Gastroesophageal sphincter (tissue), 4 donors: ENCODE data around the gene NOXO1. TPM values are rescaled to one million over a fixed set of nuclear protein-coding genes. Genes with fewer than 3 reads are reported as not detected.

ENCODE experiments used
- ATAC-seq: fragments of 150-250 bp; one replicate; pipeline ENCODE4 v1.9.1; 2016; ENCODE audit warnings: mild to moderate bottlenecking, moderate library complexity
- H3K27ac ChIP-seq, 4 donors: fragments of 200-600 bp; sonication (generic) in 3 of 4; 1 replicate in 3 of 4; 2 replicates in 1 of 4; pipeline ENCODE4 v1.5.1; 2016 to 2019
- H3K27me3 ChIP-seq: fragments of 200-600 bp; sonication (generic); one replicate; pipeline ENCODE4 v1.5.1; 2019
- H3K36me3 ChIP-seq, 2 donors: fragments of 200-600 bp; sonication (generic); one replicate each; pipeline ENCODE4 v1.5.1; 2019; ENCODE audit warnings: control low read depth in 1 of 2
- H3K4me1 ChIP-seq, 3 donors: fragments of 200-600 bp; sonication (generic); 1 replicate in 2 of 3; 2 replicates in 1 of 3; pipeline ENCODE4 v1.5.1; 2016 to 2019; ENCODE audit warnings: control low read depth in 2 of 3
- H3K4me3 ChIP-seq, 2 donors: fragments of 200-600 bp; sonication (generic); one replicate each; pipeline ENCODE4 v1.5.1; 2019; ENCODE audit warnings: mild to moderate bottlenecking in 1 of 2, moderate library complexity in 1 of 2
- H3K9me3 ChIP-seq, 3 donors: fragments of 200-600 bp; sonication (generic); one replicate each; pipeline ENCODE4 v1.5.1; 2017 to 2019; ENCODE audit warnings: control low read depth in 2 of 3
- EP300 ChIP-seq: sonication (generic); formaldehyde crosslinking; IDR thresholded peaks from one replicate; pipeline ENCODE4 v1.6.1; 2017; ENCODE audit warnings: antibody characterized with exemption, mild to moderate bottlenecking
- POLR2A ChIP-seq, 2 donors: fragments of 450-650 bp; IDR thresholded peaks; one replicate each; pipeline ENCODE4 v1.6.1; 2017; ENCODE audit warnings: antibody characterized with exemption in 2 of 2, mild to moderate bottlenecking in 2 of 2, moderate library complexity in 1 of 2
- POLR2AphosphoS5 ChIP-seq: sonication (generic); formaldehyde crosslinking; IDR thresholded peaks from one replicate; pipeline ENCODE4 v1.6.1; 2017; ENCODE audit warnings: antibody characterized with exemption
- whole genome bisulfite sequencing, 2 donors: methylation state at CpG; one replicate each; pipeline ENCODE4 v1.1.5; 2018; ENCODE audit warnings: low coverage in 1 of 2; 5-methylcytosine and 5-hydroxymethylcytosine counted together
- total RNA-seq, 4 donors: library from RNA; depleted of rRNA; stranded (reverse); fragments of >200 nt; gene quantifications; one replicate each; pipeline ENCODE4 v1.1.0, GENCODE V29; 2016
- TF ChIP-seq, protein P1 (sequence below), 4 experiments: fragments of 200-600 bp in 2 of 4; fragments of 450-650 bp in 2 of 4; sonication (generic) in 1 of 4; IDR thresholded peaks; one replicate each; pipeline ENCODE4 v1.5.1; 2017 to 2019; ENCODE audit warnings: antibody characterized with exemption in 4 of 4, mild to moderate bottlenecking in 2 of 4, moderate library complexity in 2 of 4

NOXO1 gene
- total RNA-seq, 4 donors from 2014 or later = 1.0 to 1.1 TPM; not detected in 2

DNA sequence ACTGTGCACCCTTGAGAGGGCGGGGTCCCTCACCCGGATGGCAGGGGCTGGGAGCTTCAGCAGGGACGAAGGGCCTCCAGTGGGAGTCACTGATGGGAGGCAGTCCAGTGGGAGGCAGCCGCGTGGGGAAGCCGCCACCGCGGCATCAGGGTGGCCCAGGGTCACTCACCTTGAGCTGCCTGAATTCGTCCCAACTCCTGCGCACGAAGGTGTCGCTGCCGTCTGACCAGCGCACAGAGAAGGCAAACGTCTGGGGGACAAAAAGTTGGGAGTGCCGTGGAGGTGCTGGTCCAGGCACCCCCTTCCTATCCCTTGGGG lies 540 bp downstream of the NOXO1 start:
- no peaks in the 10 kb centered on the region for H3K9me3 ChIP-seq
- H3K27me3 ChIP-seq = peaks cover 76% of the 10 kb centered on the region
- no peak for ATAC-seq
- 10% methylated on average over 4 of the region's 16 CpGs; no CpG with 5 or more reads in 1 of the 2 donors for WGBS, 2 donors
- H3K36me3 ChIP-seq = peaks cover 0 to 41% of the 10 kb centered on the region in 2 donors
- H3K27ac ChIP-seq = no peak overlapping the region
- TF ChIP-seq POLR2A (IDR thresholded peaks at IDR 0.05) (no peak), EP300 (no peak), POLR2AphosphoS5 (no peak)
- TF ChIP-seq, protein P1, sequence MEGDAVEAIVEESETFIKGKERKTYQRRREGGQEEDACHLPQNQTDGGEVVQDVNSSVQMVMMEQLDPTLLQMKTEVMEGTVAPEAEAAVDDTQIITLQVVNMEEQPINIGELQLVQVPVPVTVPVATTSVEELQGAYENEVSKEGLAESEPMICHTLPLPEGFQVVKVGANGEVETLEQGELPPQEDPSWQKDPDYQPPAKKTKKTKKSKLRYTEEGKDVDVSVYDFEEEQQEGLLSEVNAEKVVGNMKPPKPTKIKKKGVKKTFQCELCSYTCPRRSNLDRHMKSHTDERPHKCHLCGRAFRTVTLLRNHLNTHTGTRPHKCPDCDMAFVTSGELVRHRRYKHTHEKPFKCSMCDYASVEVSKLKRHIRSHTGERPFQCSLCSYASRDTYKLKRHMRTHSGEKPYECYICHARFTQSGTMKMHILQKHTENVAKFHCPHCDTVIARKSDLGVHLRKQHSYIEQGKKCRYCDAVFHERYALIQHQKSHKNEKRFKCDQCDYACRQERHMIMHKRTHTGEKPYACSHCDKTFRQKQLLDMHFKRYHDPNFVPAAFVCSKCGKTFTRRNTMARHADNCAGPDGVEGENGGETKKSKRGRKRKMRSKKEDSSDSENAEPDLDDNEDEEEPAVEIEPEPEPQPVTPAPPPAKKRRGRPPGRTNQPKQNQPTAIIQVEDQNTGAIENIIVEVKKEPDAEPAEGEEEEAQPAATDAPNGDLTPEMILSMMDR (IDR thresholded peaks at IDR 0.05) = no peak
- H3K4me1 ChIP-seq = peaks cover 0 to 48% (median 11%) of the 10 kb centered on the region in 3 donors
- H3K4me3 ChIP-seq = no peak overlapping the region

GRCh38 chr16:1980030-1980769 lies 1.1 kb downstream of the NOXO1 start:
- H3K27ac ChIP-seq = no peak overlapping the region
- H3K27me3 ChIP-seq = peaks cover 81% of the 10 kb centered on the region
- TF ChIP-seq, protein P1 (IDR thresholded peaks at IDR 0.05) = no peak
- TF ChIP-seq POLR2AphosphoS5 (no peak), POLR2A (IDR thresholded peaks at IDR 0.05) (no peak)
- no peaks in the 10 kb centered on the region for H3K9me3 ChIP-seq
- H3K4me3 ChIP-seq = no peak overlapping the region
- peaks cover 0 to 41% of the 10 kb centered on the region in 2 donors for H3K36me3 ChIP-seq
- 12% methylated on average over 5 of the region's 53 CpGs; no CpG with 5 or more reads in 1 of the 2 donors for WGBS, 2 donors
- no peak for ATAC-seq
- H3K4me1 ChIP-seq = peaks cover 0 to 42% (median 9%) of the 10 kb centered on the region in 3 donors

DNA sequence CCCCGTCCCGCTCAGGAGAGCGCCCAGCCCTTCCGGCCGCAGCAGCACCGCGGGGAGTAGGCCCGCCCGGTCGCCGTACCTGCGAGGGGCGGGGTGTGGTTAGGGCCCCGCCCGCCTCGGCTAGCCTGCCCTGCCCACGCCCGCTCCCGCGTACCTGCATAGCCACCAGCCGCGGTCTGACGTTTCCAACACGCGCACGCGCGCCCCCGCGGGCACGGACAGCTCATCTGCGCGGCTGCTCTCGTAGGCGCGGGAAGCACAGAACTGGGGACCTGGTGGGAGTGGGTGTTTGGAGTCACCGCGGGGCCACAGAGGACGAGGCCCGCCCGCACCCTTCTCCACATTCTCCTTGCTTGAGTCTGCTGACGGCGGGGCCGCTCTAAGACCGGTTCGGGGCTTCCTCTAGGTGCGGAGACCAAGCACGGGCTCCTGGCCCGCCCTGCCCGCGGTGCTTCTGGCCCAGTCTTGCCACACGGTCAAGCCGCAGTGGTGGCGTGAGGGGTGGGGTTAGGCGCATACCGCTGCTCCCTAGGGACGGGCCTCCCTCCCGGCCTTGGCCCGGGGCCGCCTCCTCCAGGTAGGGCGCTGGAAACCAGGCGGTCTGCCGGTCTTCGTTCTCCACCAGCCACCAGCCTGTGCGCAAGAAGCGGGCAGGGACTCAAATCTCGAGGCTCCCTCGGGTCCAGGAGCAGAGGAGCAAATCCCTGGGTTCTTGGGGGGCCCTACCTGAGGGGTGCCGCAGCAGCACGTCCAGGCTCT lies 1.8 kb downstream of the NOXO1 start:
- H3K36me3 ChIP-seq = peaks cover 0 to 46% of the 10 kb centered on the region in 2 donors
- ATAC-seq = no peak
- H3K4me1 ChIP-seq = peaks cover 0 to 35% (median 1%) of the 10 kb centered on the region in 3 donors
- no peak overlapping the region for H3K27ac ChIP-seq
- H3K27me3 ChIP-seq = peaks cover 89% of the 10 kb centered on the region
- H3K9me3 ChIP-seq = no peaks in the 10 kb centered on the region
- TF ChIP-seq, protein P1 (IDR thresholded peaks at IDR 0.05) = no peak
- TF ChIP-seq POLR2A (IDR thresholded peaks at IDR 0.05) = no peak
- no peak for TF ChIP-seq EP300
- no peak for TF ChIP-seq POLR2AphosphoS5
- H3K4me3 ChIP-seq = no peak overlapping the region
- 20% methylated on average over 4 of the region's 70 CpGs; no CpG with 5 or more reads in 1 of the 2 donors for WGBS, 2 donors

GRCh38 chr16:1978476-1979120 lies 2.7 kb downstream of the NOXO1 start:
- no peak for ATAC-seq
- Histone ChIP-seq H3K36me3 (peaks cover 0 to 55% of the 10 kb centered on the region in 2 donors), H3K4me1 (peaks cover 0 to 39% (median 4%) of the 10 kb centered on the region in 3 donors), H3K9me3 (no peaks in the 10 kb centered on the region), H3K4me3 (no peak overlapping the region), H3K27me3 (peaks cover 95% of the 10 kb centered on the region), H3K27ac (no peak overlapping the region)
- WGBS, 2 donors = 90 to 100% methylated on average over 1 to 2 of the region's 37 CpGs
- TF ChIP-seq POLR2A (IDR thresholded peaks at IDR 0.05) = no peak
- TF ChIP-seq, protein P1 (IDR thresholded peaks at IDR 0.05) = no peak
- no peak for TF ChIP-seq POLR2AphosphoS5
- no peak for TF ChIP-seq EP300
